GM12872 (cell line): Measurements from ENCODE around the gene LIPT2.

Source experiments
- TF ChIP-seq, protein P1 (sequence below): IDR thresholded peaks from 3 replicates; pipeline ENCODE4 v1.5.1; 2011; ENCODE audit warnings: low read depth, mild to moderate bottlenecking, low read length, moderate library complexity; ENCODE audit not compliant: insufficient read depth

The LIPT2 gene

DNA sequence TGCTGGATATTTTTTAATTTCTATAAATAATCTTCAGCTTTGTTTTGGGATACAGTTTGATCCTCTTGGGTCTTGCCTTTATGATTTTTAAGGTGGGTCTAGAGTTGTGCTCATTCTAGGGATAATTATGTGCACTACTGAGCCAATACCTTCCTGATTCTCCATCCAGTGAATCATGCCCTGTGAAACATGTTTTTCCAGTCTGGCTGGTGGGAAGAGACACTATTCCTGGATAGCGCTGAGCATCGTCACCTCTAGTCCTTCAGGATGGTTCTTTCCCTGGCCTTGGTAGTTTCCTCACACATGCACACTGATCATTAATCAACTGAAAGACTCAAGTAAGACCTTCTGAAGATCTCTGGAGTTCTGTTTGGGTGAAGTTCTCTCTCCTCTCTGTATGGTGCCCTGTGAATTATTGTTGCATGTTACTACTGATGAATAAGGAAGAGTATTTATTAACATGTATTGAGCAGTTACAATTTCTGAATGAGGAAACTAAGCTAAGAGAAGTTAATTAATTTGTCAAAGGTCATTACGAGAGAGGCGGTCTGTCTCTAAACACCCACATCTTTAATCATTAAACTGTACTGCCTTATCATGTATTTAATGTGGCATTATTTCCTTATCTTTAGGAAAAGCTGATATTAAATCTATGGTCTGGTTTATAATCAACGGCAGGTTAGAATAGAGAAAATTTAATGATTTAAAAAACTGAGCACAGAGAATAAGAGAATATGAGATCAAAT is 39.1 kb upstream of the LIPT2 start:
- TF ChIP-seq, protein P1, sequence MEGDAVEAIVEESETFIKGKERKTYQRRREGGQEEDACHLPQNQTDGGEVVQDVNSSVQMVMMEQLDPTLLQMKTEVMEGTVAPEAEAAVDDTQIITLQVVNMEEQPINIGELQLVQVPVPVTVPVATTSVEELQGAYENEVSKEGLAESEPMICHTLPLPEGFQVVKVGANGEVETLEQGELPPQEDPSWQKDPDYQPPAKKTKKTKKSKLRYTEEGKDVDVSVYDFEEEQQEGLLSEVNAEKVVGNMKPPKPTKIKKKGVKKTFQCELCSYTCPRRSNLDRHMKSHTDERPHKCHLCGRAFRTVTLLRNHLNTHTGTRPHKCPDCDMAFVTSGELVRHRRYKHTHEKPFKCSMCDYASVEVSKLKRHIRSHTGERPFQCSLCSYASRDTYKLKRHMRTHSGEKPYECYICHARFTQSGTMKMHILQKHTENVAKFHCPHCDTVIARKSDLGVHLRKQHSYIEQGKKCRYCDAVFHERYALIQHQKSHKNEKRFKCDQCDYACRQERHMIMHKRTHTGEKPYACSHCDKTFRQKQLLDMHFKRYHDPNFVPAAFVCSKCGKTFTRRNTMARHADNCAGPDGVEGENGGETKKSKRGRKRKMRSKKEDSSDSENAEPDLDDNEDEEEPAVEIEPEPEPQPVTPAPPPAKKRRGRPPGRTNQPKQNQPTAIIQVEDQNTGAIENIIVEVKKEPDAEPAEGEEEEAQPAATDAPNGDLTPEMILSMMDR, result no peak

DNA sequence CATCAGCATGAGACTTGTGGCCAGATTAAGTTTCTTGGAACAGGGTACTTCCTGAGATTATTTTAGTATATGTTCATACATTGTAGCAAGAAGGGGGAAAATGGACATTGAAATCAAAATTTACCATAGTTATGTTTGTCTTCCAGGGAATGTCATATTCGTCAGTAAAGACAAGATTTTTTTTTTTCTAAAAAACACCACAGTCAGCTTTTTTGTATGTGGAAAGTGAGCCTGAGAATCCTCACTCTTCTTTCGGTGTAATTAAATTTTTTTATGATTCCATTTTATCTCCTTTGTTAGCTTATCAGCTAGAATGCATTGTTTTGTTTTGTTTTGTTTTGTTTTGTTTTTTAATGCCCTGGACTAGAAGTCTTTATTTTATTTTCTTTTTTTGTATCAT is 31.5 kb upstream of the LIPT2 start:
- TF ChIP-seq, protein P1, result no peak

DNA sequence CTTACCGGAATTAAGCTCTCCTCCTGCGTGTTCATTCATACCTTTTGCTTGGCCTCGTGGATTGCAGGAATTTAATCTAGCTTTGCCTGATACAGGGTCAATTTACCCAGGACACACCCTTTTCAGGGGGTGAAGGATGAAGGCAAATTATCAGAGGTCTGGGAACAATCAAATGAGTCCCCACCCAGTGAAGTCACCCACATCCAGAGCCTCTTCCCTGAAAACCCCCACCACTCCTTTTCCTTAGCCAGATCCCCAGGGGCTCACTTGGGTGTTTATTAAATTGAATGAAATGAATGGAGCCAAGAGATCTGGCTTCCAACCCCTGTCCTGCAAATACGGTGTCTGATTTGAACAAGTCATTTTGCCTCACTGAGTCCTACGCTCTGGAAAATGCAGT is 31.0 kb upstream of the LIPT2 start:
- TF ChIP-seq, protein P1, result no peak

DNA sequence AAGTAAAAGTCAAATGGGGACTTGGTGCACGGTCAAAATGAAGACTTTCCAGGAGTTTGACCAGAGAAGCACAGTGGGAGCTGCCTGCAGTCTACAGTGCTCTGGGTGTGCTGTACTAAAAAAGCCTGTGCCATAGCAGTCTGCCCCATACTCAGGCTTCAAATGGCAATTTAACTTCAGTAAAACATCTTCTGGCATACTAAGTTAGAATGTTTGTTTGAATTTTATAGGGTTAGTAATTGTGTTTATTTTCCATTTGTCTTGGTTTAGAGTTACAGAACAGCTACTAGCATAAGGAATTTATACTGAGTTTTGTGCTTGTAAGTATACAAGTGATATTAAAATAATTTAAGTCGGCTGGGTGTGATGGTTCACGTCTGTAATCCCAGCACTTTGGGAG is 29.3 kb upstream of the LIPT2 start:
- TF ChIP-seq, protein P1, result no peak

DNA sequence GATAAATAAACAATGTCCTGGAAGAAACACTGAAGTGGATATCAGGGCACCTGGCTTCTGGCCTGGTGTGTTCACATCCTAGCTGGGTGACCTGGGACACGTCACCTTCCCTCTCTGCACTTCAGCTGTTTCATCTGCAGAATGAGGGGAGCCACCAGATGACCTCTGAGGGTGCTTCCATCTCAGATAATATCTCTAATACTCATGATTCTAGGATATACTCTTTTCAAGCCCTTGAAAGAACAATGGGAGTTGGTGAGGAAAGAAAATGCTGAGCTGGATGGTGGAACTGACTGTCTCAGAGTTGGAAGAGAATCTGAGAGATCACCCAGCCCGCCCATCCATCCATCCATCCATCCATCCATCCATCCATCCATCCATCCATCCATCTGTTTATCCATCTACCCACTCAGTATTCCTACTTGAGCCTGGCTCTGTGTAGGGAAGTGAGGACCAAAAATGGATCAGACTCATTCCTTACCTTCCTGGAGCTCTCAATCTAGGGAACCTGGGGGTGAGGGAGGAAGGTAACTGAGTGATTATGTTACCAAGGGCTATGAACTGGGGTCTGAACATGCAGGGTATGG is 28.2 kb upstream of the LIPT2 start:
- TF ChIP-seq, protein P1, result no peak

DNA sequence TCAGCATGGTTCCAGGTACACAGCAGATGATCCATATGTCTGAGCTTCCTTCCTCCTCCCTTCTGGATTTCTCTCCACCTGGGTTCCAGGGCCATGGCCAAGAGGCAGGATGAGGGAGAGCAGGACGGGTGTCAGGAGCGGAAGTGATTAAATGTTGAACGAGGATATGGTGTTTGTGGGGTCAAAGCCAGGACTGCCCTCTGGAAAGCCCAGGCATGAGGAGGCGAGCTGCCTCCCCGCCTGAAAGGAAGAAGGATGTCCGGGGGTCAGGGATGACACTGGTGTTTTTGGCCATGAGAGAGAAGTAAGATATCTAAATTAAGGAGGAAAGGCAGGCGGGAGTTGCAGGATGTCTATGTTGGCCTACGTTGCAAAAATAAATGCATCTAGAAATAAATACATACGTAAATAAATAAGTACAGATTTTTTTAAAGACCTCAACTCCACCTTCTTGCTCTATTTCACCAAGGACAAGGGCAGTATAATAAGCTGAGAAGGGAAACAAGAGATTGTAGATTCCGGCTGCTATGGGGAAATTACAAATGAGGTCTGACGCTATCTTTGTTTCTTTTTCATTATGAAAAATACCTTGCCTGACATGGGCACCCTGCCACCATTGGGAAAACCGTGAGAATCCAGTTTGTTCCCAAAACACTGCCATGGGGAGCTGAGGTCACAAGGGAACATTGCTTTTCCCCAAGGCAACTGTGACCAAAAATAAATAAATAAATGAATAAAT is 27.6 kb upstream of the LIPT2 start:
- TF ChIP-seq, protein P1, result no peak

DNA sequence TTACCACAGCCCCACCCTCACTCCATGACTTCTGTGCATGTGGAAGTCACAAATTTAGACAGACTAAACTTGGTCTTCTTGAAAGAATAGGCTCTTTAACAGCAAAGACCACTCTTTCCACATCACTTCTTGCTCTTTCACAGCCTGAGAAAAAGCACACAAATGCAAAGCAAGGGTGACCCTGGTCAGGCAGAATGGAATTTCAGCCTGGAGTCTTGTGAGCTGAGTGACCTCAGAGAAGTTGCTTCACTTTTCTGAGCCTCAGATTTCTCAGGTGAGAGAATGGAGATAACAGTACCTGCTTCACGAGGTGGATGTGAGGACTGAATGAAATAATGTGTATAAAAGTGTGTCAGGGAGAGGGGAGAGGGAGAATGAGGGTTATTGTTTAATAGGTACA is 26.8 kb upstream of the LIPT2 start:
- TF ChIP-seq, protein P1, result no peak
